GM12878 (cell line): Measurements from ENCODE around the gene CLBA1. TPM values are rescaled to one million over a fixed set of nuclear protein-coding genes. Genes with fewer than 3 reads are reported as not detected.

Source experiments
- BCL11A ChIP-seq: IDR thresholded peaks from 2 replicates; pipeline ENCODE4 v1.6.1; 2011; ENCODE audit warnings: low read depth, low read length
- BHLHE40 ChIP-seq, 2 experiments: fragments of 450-650 bp in 1 of 2; IDR thresholded peaks; 2 replicates each; pipeline ENCODE4 v1.6.1; 2011 to 2017; ENCODE audit warnings: low read depth in 2 of 2, borderline replicate concordance in 1 of 2, improper control_type of control experiment in 1 of 2, low read length in 1 of 2, mild to moderate bottlenecking in 1 of 2
- DPF2 ChIP-seq: fragments of 450-650 bp; IDR thresholded peaks from 2 replicates; pipeline ENCODE4 v1.6.1; 2017; ENCODE audit warnings: mild to moderate bottlenecking
- IRF4 ChIP-seq: IDR thresholded peaks from 2 replicates; pipeline ENCODE4 v1.6.1; 2011; ENCODE audit warnings: low read depth, low read length
- KAT2A ChIP-seq: conservative IDR thresholded peaks from 2 replicates; pipeline ENCODE4 v1.6.1; 2011; ENCODE audit warnings: low read depth, low read length; ENCODE audit not compliant: control insufficient read depth
- MEF2A ChIP-seq: IDR thresholded peaks from 2 replicates; pipeline ENCODE4 v1.6.1; 2011; ENCODE audit warnings: low read depth, mild to moderate bottlenecking, low read length, moderate library complexity; ENCODE audit not compliant: insufficient read depth
- MEF2B ChIP-seq: fragments of 450-650 bp; IDR thresholded peaks from 2 replicates; pipeline ENCODE4 v1.6.1; 2018; ENCODE audit warnings: mild to moderate bottlenecking, moderate library complexity; ENCODE audit not compliant: partially characterized antibody, poor library complexity, severe bottlenecking
- NFXL1 ChIP-seq: fragments of 450-650 bp; IDR thresholded peaks from 2 replicates; pipeline ENCODE4 v1.6.1; 2017; ENCODE audit warnings: antibody characterized with exemption, mild to moderate bottlenecking, borderline replicate concordance
- NR2C1 ChIP-seq: fragments of 450-650 bp; IDR thresholded peaks from 2 replicates; pipeline ENCODE4 v1.6.1; 2017; ENCODE audit warnings: antibody characterized with exemption, mild to moderate bottlenecking, moderate library complexity
- POLR2AphosphoS5 ChIP-seq: IDR thresholded peaks from 2 replicates; pipeline ENCODE4 v1.6.1; 2011; ENCODE audit warnings: mild to moderate bottlenecking, low read length, inconsistent platforms
- RB1 ChIP-seq: fragments of 450-650 bp; formaldehyde crosslinking; IDR thresholded peaks from 2 replicates; pipeline ENCODE4 v1.6.1; 2017; ENCODE audit warnings: mild to moderate bottlenecking, borderline replicate concordance
- RELA ChIP-seq: fragments of 450-650 bp; IDR thresholded peaks from 2 replicates; pipeline ENCODE4 v1.8.0; 2014; ENCODE audit warnings: borderline replicate concordance; ENCODE audit not compliant: partially characterized antibody
- REST ChIP-seq: IDR thresholded peaks from 2 replicates; pipeline ENCODE4 v1.6.1; 2012; ENCODE audit warnings: mild to moderate bottlenecking, low read depth, low read length
- TARDBP ChIP-seq: IDR thresholded peaks from 2 replicates; pipeline ENCODE4 v1.6.1; 2016; ENCODE audit warnings: borderline replicate concordance
- TBL1XR1 ChIP-seq: IDR thresholded peaks from 2 replicates; pipeline ENCODE4 v1.6.1; 2012; ENCODE audit warnings: low read depth, low read length, improper control_type of control experiment
- ZNF217 ChIP-seq: fragments of 450-650 bp; IDR thresholded peaks from 2 replicates; pipeline ENCODE4 v1.6.1; 2017; ENCODE audit warnings: antibody characterized with exemption, mild to moderate bottlenecking
- polyA plus RNA-seq, 11 experiments: library from polyadenylated mRNA; depleted of rRNA in 4 of 11; unstranded in 6 of 11; stranded (reverse) in 5 of 11; fragments of >200 nt; fragmentation: Nextera tagmentation in 4 of 11; fragmentation: Illumina TruSeq in 1 of 11; extraction: Ambion mirVana in 4 of 11; extraction: Trizol in 1 of 11; gene quantifications; 1 replicate in 1 of 11; 2 replicates in 10 of 11; pipeline versions ENCODE4 v1.2.1 to v1.2.3, GENCODE V29; 2011 to 2016; ENCODE audit warnings: inconsistent platforms in 2 of 11, missing spikeins in 2 of 11, low read depth in 1 of 11
- total RNA-seq, 4 experiments: library from RNA; depleted of rRNA in 3 of 4; stranded (reverse); fragments of >200 nt in 3 of 4; fragmentation: Illumina TruSeq in 1 of 4; extraction: Trizol in 1 of 4; gene quantifications; 2 replicates each; pipeline versions ENCODE4 v1.2.1 to v1.2.3, GENCODE V29; 2013 to 2021
- TF ChIP-seq, protein P1 (sequence below): fragments of 450-650 bp; IDR thresholded peaks from 2 replicates; pipeline ENCODE4 v1.6.1; 2017; ENCODE audit warnings: borderline replicate concordance
- TF ChIP-seq, protein P2 (sequence below): IDR thresholded peaks from 2 replicates; pipeline ENCODE4 v1.6.1; 2012; ENCODE audit warnings: low read depth, low read length, improper control_type of control experiment
- TF ChIP-seq, protein P3 (sequence below): IDR thresholded peaks from 2 replicates; pipeline ENCODE4 v1.6.1; 2012; ENCODE audit warnings: low read depth, low read length, improper control_type of control experiment
- TF ChIP-seq, protein P4 (sequence below): fragments of 450-650 bp; formaldehyde crosslinking; IDR thresholded peaks from 2 replicates; pipeline ENCODE4 v1.4.0; 2022; ENCODE audit warnings: mild to moderate bottlenecking, moderate library complexity

Gene CLBA1
- total and polyA plus RNA-seq, 10 of the 15 experiments (the other 5 are each of a cell fraction or from before 2014, with no cell fraction given): 0.07 to 1.1 (median 0.62) TPM; not detected in 1

GRCh38 chr14:105020815-105021655 lies 35.4 kb downstream of the CLBA1 start, which contains the start of gene CDCA4 (continued):
- TF ChIP-seq BHLHE40 (IDR thresholded peaks at IDR 0.05; ENCODE audit: borderline replicate concordance in 1 of 2, low read depth in 2 of 2, low read length in 1 of 2): peak in 1 of 2 experiments; percentile 75; a peak in 2 of 4 replicates
- peak; percentile 77 for TF ChIP-seq DPF2
- TF ChIP-seq, protein P1, sequence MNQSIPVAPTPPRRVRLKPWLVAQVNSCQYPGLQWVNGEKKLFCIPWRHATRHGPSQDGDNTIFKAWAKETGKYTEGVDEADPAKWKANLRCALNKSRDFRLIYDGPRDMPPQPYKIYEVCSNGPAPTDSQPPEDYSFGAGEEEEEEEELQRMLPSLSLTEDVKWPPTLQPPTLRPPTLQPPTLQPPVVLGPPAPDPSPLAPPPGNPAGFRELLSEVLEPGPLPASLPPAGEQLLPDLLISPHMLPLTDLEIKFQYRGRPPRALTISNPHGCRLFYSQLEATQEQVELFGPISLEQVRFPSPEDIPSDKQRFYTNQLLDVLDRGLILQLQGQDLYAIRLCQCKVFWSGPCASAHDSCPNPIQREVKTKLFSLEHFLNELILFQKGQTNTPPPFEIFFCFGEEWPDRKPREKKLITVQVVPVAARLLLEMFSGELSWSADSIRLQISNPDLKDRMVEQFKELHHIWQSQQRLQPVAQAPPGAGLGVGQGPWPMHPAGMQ: no peak
- no peak for TF ChIP-seq TBL1XR1
- peak; percentile 74; the same call in 1 of the 2 replicates for TF ChIP-seq RB1
- TF ChIP-seq NFXL1: 0 out of 2 replicates have a peak, but pooled peaks have one; percentile 67
- TF ChIP-seq ZNF217: no peak
- no peak for TF ChIP-seq IRF4
- TF ChIP-seq, protein P2, sequence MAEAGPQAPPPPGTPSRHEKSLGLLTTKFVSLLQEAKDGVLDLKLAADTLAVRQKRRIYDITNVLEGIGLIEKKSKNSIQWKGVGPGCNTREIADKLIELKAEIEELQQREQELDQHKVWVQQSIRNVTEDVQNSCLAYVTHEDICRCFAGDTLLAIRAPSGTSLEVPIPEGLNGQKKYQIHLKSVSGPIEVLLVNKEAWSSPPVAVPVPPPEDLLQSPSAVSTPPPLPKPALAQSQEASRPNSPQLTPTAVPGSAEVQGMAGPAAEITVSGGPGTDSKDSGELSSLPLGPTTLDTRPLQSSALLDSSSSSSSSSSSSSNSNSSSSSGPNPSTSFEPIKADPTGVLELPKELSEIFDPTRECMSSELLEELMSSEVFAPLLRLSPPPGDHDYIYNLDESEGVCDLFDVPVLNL: peak; percentile 91
- no peak for TF ChIP-seq MEF2A
- TF ChIP-seq REST: no peak
- no peak for TF ChIP-seq KAT2A
- TF ChIP-seq, protein P3, sequence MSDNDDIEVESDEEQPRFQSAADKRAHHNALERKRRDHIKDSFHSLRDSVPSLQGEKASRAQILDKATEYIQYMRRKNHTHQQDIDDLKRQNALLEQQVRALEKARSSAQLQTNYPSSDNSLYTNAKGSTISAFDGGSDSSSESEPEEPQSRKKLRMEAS: peak; percentile 93
- peak; percentile 85 for TF ChIP-seq POLR2AphosphoS5
- 0 out of 2 replicates have a peak, but pooled peaks have one; percentile 8 for TF ChIP-seq NR2C1
- TF ChIP-seq RELA: peak; percentile 33
- TF ChIP-seq, protein P4, sequence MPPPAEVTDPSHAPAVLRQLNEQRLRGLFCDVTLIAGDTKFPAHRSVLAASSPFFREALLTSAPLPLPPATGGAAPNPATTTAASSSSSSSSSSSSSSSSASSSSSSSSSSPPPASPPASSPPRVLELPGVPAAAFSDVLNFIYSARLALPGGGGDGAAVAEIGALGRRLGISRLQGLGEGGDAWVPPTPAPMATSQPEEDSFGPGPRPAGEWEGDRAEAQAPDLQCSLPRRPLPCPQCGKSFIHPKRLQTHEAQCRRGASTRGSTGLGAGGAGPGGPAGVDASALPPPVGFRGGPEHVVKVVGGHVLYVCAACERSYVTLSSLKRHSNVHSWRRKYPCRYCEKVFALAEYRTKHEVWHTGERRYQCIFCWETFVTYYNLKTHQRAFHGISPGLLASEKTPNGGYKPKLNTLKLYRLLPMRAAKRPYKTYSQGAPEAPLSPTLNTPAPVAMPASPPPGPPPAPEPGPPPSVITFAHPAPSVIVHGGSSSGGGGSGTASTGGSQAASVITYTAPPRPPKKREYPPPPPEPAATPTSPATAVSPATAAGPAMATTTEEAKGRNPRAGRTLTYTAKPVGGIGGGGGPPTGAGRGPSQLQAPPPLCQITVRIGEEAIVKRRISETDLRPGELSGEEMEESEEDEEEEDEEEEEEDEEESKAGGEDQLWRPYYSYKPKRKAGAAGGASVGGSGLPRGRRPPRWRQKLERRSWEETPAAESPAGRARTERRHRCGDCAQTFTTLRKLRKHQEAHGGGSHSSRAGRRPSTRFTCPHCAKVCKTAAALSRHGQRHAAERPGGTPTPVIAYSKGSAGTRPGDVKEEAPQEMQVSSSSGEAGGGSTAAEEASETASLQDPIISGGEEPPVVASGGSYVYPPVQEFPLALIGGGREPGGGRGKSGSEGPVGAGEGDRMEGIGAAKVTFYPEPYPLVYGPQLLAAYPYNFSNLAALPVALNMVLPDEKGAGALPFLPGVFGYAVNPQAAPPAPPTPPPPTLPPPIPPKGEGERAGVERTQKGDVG (CRISPR knock-in tag): no peak
- no peak for TF ChIP-seq TARDBP
- TF ChIP-seq BCL11A: no peak
- no peak for TF ChIP-seq MEF2B
